GM13976 (cell line): ENCODE results near the gene CTXND1.
"Not testable (repeated sequence)": the region's sequence is repeated elsewhere in the genome, so short reads cannot be mapped to it uniquely, and the experiment has no call there.

Experiments used
- DNase-seq: peaks from one replicate; pipeline ENCODE4 v3.0.0; 2012; ENCODE audit warnings: low spot score
- CTCF ChIP-seq: IDR thresholded peaks from 2 replicates; pipeline ENCODE4 v1.5.1; 2012; ENCODE audit warnings: borderline replicate concordance, mild to moderate bottlenecking; ENCODE audit not compliant: insufficient read depth; ENCODE audit errors: extremely low read depth, missing control alignments, control extremely low read depth
- in situ Hi-C: fragments of 300-500 bp; cut with MboI; formaldehyde crosslinking; loops from one replicate; pipeline ENCODE4 v1.12.0; 2022; ENCODE audit warnings: low sequenced_read_pairs, mixed read lengths, inconsistent platforms; ENCODE audit not compliant: unreplicated experiment

CTXND1 gene

DNA sequence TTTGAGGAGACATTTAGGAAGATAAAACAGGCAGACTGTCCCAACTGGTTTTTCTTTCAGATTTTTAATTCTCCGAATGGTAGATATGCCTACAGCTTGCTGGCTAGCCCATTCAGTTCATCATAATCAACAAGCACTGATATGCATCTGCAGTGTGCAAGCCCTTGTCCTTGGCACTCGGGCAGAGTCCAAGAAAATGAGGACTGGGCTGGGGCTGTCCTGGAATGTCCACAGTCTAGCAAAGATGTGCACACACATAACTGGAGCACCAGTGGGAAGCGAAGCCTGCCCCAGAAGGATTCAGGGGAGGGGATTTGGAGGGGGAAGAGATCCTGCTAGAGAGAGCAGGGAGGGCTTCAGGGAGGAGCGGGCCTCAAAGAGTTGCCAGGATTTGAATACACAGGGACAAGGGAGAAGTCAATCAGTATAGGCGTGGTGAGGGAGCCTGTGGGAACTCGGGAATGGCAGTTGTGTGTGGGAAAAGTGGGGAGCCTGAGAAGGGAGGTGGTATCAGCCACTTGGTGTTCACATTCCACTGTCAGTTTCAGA is 90.5 kb downstream of the CTXND1 start:
- in situ Hi-C loops: loop anchor here (25.0 kb wide), 1 partner anchor 274 kb away; the partner anchor contains the start of gene MTHFS
- no peak for TF ChIP-seq CTCF
- no peak for DNase-seq

DNA sequence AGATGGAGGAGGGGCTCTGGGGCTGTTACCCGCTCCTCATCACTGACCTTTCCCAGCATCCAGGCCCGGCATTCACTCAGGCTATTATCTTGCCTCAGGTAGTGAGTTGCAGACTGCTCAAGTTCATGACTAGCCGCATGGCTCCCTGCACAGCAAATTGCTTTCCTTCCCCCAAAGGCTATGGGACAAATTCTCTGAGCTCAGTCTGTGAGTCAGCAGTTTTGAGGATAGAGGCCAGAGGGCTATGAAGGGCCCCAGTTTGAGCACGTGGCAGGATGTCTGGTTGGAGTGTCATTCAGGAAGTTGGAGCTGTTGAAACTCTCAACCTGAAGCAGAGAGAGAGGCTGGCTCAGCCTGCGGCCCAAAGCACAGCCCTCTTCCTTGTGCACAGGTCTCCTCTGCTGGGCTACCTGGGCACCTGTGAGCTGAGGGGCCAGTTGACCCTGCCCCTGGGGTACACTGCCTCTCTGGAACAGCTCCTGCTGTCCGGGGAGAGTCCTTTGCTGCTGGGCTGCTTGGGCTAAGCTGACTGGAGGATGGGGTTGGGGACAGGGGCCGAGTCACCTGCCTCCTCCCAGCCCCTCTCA is 91.3 kb downstream of the CTXND1 start:
- peak; percentile 61 for DNase-seq
- in situ Hi-C loops: loop anchor here (25.0 kb wide), 1 partner anchor 273 kb away; the partner anchor contains the start of gene MTHFS
- TF ChIP-seq CTCF: no peak

- TF ChIP-seq CTCF: no peak
- DNase-seq: peak; percentile 66
- in situ Hi-C loops: loop anchor here (25.0 kb wide), 1 partner anchor 273 kb away; the partner anchor contains the start of gene MTHFS
These were observed 92.0 kb downstream of the CTXND1 start for GRCh38 chr15:80159811-80160569.

- DNase-seq: no peak
- in situ Hi-C loops: loop anchor here (25.0 kb wide), 1 partner anchor 272 kb away; the partner anchor contains the start of gene MTHFS
- TF ChIP-seq CTCF: no peak
These were observed 92.7 kb downstream of the CTXND1 start for GRCh38 chr15:80159301-80159700.

GRCh38 chr15:80157215-80157614 is 94.8 kb downstream of the CTXND1 start:
- TF ChIP-seq CTCF: no peak
- DNase-seq: no peak
- in situ Hi-C loops: loop anchor here (25.0 kb wide), 1 partner anchor 270 kb away; the partner anchor contains the start of gene MTHFS

DNA sequence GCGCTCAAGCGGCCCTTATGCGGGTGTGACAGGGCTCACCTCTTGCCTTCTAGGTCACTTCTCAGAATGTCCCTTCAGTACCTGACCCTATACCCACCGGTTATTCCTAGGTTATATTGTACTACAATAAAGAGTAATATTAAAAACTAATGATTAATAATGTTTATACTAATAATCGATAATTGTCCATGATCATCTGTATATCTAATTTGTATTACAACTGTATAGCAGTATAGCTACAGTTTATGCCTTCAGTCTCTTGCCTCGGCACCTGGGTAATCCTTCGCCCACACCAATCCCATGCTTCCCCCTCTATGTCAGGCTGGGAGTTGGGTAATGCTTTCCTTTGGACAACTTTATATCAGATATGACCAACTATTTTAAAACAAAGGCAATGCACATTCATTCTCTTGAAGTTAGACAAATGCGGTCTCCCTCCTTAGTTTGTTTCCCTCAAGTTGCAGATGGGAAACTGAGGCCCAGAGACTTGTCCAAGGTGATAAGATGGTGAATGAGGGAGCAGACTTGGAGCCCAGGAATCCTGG is 95.8 kb downstream of the CTXND1 start:
- DNase-seq: no peak
- in situ Hi-C loops: loop anchor here (25.0 kb wide), 1 partner anchor 269 kb away; the partner anchor contains the start of gene MTHFS
- no peak for TF ChIP-seq CTCF

- in situ Hi-C loops: loop anchor here (25.0 kb wide), 1 partner anchor 268 kb away; the partner anchor contains the start of gene MTHFS
- not testable (repeated sequence) for DNase-seq
These were observed 96.4 kb downstream of the CTXND1 start for GRCh38 chr15:80155378-80156175.
